Ishikawa (cell line): Measurements from ENCODE around the gene RYR2.

Experiments
- CEBPB ChIP-seq: IDR thresholded peaks from 2 replicates; pipeline ENCODE4 v1.6.1; 2012
- CREB1 ChIP-seq: IDR thresholded peaks from 2 replicates; pipeline ENCODE4 v1.6.1; 2012; ENCODE audit warnings: low read depth
- EGR1 ChIP-seq: IDR thresholded peaks from 2 replicates; pipeline ENCODE4 v1.6.1; 2012
- EP300 ChIP-seq: IDR thresholded peaks from 2 replicates; pipeline ENCODE4 v1.6.1; 2012; ENCODE audit warnings: borderline replicate concordance
- FOXM1 ChIP-seq: IDR thresholded peaks from 2 replicates; pipeline ENCODE4 v1.6.1; 2012; ENCODE audit warnings: low read depth, borderline replicate concordance
- NFIC ChIP-seq: IDR thresholded peaks from 2 replicates; pipeline ENCODE4 v1.6.1; 2012
- RAD21 ChIP-seq: IDR thresholded peaks from 2 replicates; pipeline ENCODE4 v1.6.1; 2012; ENCODE audit warnings: low read depth
- TAF1 ChIP-seq: IDR thresholded peaks from 2 replicates; pipeline ENCODE4 v1.6.1; 2012; ENCODE audit warnings: low read depth, mild to moderate bottlenecking
- TCF12 ChIP-seq: IDR thresholded peaks from 2 replicates; pipeline ENCODE4 v1.6.1; 2012; ENCODE audit warnings: low read depth
- TEAD4 ChIP-seq: IDR thresholded peaks from 2 replicates; pipeline ENCODE4 v1.6.1; 2012
- YY1 ChIP-seq: IDR thresholded peaks from 2 replicates; pipeline ENCODE4 v1.6.1; 2012; ENCODE audit warnings: low read depth
- ZBTB7A ChIP-seq: IDR thresholded peaks from 2 replicates; pipeline ENCODE4 v1.6.1; 2012; ENCODE audit warnings: low read depth
- TF ChIP-seq, protein P1 (sequence below): IDR thresholded peaks from 2 replicates; pipeline ENCODE4 v1.6.1; 2012
- TF ChIP-seq, protein P2 (sequence below): IDR thresholded peaks from 2 replicates; pipeline ENCODE4 v1.6.1; 2012
- TF ChIP-seq, protein P3 (sequence below): IDR thresholded peaks from 2 replicates; pipeline ENCODE4 v1.6.1; 2012; ENCODE audit warnings: low read depth, mild to moderate bottlenecking

Gene RYR2

DNA sequence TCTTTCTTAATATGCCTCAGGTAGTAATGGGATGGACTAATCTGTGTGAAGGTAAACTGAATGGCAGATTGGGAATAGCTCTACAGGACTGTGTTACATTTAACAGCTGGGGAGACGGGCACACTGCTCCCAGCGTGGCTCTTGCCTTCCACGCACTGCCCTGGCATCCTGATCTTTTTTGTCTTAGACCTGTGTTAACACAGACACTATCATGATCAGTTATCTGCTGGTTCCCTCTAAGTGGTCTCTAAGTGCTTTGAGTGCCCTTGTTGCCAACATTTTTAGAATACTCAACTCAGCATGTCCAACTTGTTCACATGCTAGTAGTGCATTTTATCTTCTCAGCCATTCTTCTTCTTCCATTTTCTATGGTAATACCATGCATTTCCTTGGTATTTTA lies 208.1 kb downstream of the RYR2 start:
- TF ChIP-seq, protein P1, sequence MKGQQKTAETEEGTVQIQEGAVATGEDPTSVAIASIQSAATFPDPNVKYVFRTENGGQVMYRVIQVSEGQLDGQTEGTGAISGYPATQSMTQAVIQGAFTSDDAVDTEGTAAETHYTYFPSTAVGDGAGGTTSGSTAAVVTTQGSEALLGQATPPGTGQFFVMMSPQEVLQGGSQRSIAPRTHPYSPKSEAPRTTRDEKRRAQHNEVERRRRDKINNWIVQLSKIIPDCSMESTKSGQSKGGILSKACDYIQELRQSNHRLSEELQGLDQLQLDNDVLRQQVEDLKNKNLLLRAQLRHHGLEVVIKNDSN: no peak
- TF ChIP-seq ZBTB7A (no peak), TCF12 (no peak), FOXM1 (no peak), TEAD4 (no peak), RAD21 (no peak), CEBPB (no peak)

DNA sequence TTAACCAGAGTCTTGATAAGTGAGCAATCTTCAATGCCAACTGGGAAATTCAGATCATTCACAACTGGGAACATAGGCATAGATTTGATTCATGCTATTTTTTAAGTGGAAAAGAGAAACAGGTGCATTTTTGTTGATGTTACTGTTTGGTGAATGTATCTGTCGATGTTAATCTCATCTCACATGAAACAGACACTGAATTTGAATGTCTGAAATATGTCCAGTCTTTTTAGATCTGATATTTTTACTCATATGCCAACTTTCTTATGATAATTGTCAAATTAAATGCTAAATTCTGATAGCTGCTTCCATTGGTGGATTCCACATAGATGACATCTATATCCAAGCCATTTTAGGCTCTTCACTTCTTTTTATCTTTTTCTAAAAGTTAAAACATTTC lies 213.1 kb downstream of the RYR2 start:
- TF ChIP-seq, protein P2, sequence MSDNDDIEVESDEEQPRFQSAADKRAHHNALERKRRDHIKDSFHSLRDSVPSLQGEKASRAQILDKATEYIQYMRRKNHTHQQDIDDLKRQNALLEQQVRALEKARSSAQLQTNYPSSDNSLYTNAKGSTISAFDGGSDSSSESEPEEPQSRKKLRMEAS: no peak
- TF ChIP-seq YY1 (no peak), TAF1 (no peak), TEAD4 (no peak), EP300 (no peak)
- TF ChIP-seq, protein P1: no peak
- TF ChIP-seq, protein P3, sequence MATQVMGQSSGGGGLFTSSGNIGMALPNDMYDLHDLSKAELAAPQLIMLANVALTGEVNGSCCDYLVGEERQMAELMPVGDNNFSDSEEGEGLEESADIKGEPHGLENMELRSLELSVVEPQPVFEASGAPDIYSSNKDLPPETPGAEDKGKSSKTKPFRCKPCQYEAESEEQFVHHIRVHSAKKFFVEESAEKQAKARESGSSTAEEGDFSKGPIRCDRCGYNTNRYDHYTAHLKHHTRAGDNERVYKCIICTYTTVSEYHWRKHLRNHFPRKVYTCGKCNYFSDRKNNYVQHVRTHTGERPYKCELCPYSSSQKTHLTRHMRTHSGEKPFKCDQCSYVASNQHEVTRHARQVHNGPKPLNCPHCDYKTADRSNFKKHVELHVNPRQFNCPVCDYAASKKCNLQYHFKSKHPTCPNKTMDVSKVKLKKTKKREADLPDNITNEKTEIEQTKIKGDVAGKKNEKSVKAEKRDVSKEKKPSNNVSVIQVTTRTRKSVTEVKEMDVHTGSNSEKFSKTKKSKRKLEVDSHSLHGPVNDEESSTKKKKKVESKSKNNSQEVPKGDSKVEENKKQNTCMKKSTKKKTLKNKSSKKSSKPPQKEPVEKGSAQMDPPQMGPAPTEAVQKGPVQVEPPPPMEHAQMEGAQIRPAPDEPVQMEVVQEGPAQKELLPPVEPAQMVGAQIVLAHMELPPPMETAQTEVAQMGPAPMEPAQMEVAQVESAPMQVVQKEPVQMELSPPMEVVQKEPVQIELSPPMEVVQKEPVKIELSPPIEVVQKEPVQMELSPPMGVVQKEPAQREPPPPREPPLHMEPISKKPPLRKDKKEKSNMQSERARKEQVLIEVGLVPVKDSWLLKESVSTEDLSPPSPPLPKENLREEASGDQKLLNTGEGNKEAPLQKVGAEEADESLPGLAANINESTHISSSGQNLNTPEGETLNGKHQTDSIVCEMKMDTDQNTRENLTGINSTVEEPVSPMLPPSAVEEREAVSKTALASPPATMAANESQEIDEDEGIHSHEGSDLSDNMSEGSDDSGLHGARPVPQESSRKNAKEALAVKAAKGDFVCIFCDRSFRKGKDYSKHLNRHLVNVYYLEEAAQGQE: no peak

DNA sequence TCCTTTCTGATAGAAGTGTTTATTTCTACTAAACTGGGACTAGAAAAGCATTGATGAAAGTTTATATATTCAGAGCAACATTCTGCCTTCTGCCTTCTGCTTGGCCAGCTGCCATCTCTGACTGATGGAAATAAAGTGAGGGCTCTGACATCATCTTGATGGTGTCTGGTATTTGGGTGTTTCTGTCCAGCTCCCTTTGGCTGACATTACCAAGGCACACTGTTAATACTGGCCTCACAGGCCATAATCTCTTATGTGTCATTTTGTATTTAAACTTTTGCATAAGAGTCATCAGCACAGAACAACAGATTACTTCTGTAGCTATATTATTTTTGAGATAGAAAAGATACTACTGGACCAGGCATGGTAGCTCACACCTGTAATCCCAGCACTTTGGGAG lies 216.9 kb downstream of the RYR2 start:
- TF ChIP-seq YY1 (no peak), NFIC (no peak), EGR1 (no peak), EP300 (no peak), FOXM1 (no peak), CEBPB (no peak), RAD21 (no peak), TEAD4 (no peak), ZBTB7A (no peak), TAF1 (no peak), CREB1 (no peak), TCF12 (no peak)
- TF ChIP-seq, protein P2: no peak
- TF ChIP-seq, protein P3: no peak
- TF ChIP-seq, protein P1: no peak

DNA sequence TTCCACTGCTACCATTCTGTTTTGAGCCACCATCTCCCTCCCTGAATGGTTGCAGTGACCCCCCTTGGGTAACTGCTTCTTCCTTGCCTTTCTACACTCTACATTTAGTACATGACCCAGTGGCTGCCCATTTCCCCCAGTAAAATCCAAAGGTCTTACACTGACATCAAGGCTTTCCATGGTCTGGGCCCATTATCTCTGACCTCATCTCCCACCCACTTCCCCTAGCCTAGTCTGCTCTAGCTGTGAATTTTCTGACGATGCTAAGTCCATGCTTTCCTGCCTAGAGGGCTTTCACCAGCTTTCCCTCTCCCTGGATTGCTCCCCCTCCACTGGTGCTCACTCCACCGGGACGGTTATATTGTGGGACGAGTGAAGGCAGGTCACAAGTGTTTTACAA lies 219.2 kb downstream of the RYR2 start:
- no peak for TF ChIP-seq TAF1
- no peak for TF ChIP-seq NFIC
- TF ChIP-seq, protein P2: no peak
- no peak for TF ChIP-seq ZBTB7A
- no peak for TF ChIP-seq CREB1
- TF ChIP-seq TCF12: no peak
- no peak for TF ChIP-seq EGR1
- TF ChIP-seq FOXM1: no peak
- TF ChIP-seq, protein P1: no peak
- no peak for TF ChIP-seq TEAD4

DNA sequence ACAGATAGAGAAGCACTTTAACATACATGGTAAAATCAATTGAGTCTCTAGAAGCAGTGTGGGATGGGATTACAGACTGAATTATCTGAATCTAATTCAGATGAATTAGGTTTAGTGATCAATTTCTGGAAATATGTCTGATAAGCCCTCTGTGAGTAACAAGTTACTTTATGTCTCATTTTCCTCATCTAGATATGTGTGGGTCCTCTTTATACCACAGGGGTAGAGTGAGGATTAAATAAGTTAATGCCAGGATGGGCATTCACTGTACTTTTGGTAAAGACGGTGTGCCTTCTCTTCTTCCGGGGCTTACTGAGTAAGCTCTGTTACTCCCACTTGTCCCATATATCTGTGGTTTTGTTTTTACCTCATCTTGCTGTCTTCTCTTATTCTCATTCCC lies 225.8 kb downstream of the RYR2 start:
- TF ChIP-seq, protein P2: no peak
- TF ChIP-seq NFIC (no peak), FOXM1 (no peak), TCF12 (no peak), TAF1 (no peak), RAD21 (no peak), CEBPB (no peak), EP300 (no peak), YY1 (no peak)
- TF ChIP-seq, protein P3: no peak
